ENCODE data around the gene PFKM. TPM values are rescaled to one million over a fixed set of nuclear protein-coding genes. Genes with fewer than 3 reads are reported as not detected.
"Not testable (repeated sequence)": the region's sequence is repeated elsewhere in the genome, so short reads cannot be mapped to it uniquely, and the experiment has no call there.

PFKM gene
- total RNA-seq, 1 donor from 2014 or later, result 5.4 TPM

DNA sequence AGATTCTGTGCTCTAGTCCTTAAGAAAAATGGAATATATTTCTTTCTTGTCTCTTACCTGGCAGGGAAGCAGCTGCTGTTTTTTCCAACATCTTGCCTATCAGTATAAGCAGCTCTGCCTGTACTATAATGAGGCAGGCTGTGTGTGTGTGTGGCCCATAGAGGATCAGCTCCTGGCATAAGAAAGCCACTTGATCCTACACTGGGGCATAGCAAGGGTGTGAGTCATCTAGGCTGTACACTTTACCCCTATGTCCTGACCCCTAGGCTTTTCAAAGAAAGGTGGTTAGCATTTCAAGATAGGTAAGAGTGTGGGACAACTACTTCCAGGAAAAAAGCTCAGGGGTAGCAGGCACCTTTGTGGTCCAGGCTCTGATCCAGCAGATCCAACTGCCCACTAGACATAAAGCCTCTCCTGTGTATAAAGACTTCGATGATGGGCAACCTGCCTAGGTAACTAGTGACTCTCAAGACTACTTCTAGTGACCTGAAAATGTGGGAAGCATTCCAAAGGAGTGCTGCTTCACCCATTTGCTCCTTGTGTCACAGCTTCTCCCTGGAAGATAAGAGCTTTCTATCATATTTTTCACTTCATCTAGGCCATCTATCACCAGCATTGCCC, 8.4 kb upstream of the PFKM start:
- ATAC-seq (no peak), DNase-seq (ENCODE audit: low spot score) (no peak)

DNA sequence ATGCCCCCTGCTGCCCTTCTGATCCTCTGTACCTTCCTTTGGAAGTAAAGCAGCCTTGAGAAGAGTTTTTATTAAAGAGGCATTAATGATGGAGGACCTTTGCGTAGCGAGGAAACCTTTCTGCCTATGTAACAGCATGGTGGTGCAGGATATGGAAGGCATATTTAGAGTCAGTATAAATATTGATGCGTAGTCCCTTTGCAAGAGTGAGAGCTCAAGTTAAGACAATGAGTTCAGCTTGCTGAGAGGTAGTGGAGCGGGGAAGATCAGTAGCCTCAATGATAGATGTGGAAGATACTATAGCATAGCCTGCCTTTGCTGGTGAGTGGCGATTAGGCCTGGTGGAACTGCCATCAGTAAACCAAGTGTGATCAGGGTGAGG, 7.9 kb upstream of the PFKM start:
- ATAC-seq; DNase-seq (ENCODE audit: low spot score): not testable (repeated sequence)

DNA sequence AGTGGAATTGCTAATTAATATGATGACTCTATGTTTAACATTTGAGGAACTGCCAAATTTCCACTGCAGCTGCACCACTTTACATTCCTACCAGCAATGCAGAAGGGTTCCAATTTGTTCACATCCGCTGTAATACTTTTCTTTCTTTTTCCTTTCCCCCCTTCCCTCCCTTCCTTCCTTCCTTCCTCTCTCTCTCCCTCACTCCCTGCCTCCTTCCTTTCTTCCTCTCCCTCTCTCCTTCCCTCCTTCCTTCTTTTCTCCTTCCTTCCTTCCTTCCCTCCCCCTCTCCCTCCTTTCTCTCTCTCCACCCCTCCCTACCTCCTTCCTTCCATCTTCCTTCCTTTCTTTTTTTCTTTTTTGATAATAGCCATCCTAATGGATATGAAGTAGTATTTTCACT, 3.2 kb upstream of the PFKM start:
- no peak for ATAC-seq

DNA sequence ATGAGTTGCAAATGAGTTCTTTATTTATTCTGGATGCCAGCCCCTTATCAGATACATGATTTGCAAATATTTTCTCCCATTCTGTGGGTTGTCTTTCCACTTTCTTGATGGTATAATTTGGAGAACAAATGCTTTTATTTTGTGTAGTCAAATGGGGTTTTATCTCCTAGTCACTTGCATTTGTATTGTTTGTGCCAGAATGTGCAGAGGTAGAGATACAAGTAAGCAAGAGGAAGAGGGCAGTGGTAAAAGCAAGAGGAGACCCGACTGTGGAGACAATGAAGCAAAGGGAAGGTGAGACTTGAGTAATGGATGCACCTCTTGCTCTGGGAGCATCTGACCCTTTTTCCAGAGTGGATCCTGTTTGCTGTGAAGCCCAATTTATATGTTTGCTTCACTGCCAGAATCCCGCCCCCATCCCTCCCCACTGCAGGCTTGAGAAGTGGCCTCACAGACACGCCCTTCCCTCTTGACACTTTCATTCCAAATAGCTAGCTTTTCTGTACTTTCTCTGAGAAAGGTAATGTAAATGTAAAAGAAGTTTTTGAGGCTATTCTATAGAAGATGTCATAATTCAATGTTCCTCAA, 786 bp upstream of the PFKM start:
- ATAC-seq (no peak), DNase-seq (ENCODE audit: low spot score) (no peak)

More for the DNA sequence above, 3.2 kb upstream of the PFKM start:
- DNase-seq (ENCODE audit: low spot score), result no peak

DNA sequence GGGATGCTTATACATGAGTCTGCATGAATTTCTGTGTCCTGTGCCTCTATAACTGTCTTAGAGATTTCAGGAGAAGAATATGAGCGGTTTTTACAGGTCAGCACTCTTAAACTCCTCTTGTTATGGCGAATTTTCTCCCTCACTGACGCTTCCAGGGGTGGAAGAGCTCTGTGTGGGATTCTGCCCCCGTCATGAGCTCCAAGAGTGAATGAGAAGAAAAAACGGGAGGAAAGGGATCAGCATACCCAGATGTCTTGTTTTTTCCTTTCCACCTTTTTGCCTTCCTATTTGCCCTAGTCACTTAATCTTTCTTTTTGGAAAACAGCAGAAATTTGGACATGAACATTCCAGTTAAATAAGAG, 651 bp downstream of the PFKM start:
- DNase-seq (ENCODE audit: low spot score), result no peak
- no peak for ATAC-seq

- ATAC-seq, result no peak
- no peak for DNase-seq (ENCODE audit: low spot score)
Measured at GRCh38 chr12:48121522-48121921, 2.4 kb downstream of the PFKM start.

GRCh38 chr12:48122065-48122834, 3.1 kb downstream of the PFKM start:
- ATAC-seq (no peak), DNase-seq (ENCODE audit: low spot score) (no peak)

DNA sequence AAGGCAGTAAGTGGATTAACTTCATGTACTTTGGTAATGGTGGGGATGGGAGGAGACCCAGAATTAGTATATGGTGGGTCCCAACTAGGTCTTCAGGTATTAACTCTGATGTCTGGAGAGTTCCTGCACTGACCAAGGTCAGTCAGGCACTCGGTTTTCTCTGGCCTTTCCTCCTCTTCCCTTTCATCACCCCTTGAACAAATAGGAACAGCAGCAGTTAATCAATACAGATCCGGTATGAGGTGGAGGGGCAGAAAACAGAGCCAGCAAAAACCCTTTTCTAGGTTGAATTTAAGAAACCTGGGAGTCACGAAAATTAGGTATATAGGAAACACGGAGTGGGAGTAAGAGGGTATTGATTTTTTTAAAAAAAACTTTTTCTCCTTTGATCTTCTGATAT, 4.0 kb downstream of the PFKM start:
- ATAC-seq (peak; percentile 34), DNase-seq (ENCODE audit: low spot score) (no peak)

GRCh38 chr12:48125542-48125941, 6.4 kb downstream of the PFKM start:
- ATAC-seq; DNase-seq (ENCODE audit: low spot score): not testable (repeated sequence)

- peak; percentile 23 for ATAC-seq
Measured at GRCh38 chr12:48125985-48126384, 6.8 kb downstream of the PFKM start.

DNA sequence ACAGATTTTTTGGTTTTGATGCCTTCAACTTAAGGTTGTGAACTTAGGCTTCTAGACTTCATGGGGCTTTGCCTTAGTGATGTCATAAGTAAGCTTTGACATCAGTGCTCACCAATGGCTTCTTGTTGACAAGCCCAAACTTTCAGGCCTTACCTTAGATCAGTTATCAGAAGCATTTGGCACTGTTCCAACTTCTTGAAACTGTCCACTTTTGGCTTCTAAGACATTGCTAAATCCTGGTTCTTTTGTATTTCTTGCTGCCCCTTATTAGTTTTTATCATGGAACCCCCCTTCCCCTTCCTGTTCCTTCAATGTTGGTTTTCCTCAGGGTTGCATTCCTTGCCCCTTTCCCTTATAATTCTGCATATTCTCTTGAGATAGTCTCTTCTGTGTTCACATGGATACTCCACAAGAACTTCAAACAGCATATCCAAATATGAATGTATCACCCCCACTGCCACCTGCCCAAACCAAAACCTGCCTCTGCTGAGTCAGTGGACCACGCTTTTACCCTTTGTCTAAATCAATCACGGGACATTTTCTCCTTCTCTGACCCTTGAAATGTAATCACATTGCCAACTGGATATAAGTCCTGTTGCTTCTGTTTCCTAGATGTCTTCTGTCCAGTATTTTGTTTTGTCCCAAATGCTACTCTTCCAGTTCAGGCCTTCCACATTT, 7.9 kb downstream of the PFKM start:
- DNase-seq (ENCODE audit: low spot score) (no peak), ATAC-seq (no peak)

More at GRCh38 chr12:48125985-48126384, 6.8 kb downstream of the PFKM start:
- no peak for DNase-seq (ENCODE audit: low spot score)

DNA sequence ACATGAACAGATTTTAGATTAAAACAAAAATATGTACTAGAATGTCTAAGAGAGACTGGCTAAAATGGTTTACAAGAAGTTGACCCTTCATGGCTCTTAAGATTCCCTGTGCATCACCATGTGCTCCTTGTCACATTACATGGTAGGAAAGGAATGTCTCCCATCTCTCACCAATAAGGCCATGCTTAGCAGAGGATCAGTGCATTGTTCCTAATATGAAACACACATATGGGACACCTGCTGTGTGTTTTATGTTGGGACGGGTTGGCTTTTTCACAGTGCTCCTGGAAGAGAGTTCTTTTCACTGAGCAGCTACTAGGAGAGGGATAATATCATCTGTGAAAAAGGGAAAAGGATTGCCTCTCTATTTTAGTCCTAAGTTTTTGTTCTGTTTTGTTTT, 9.6 kb downstream of the PFKM start:
- DNase-seq (ENCODE audit: low spot score) (no peak), ATAC-seq (no peak)

DNA sequence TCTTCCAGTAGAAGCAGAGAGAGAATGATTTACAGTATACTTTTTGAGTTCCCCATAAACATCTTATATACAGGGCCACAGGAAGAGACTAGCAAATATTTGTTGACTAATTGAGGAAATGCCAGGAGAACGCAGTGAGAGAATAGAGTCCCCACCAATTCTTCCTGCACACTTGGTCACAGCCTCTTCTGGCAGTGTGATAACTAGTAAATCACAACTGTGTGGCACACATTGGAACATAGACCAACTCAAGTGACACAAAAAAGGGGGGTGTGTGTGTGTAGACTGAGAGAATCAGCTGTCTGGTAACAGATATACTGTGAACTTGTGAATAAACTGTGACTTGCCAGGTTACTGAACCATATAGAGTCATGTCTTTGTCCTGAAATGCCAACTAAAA, 10.2 kb downstream of the PFKM start:
- ATAC-seq, result no peak
- no peak for DNase-seq (ENCODE audit: low spot score)

DNA sequence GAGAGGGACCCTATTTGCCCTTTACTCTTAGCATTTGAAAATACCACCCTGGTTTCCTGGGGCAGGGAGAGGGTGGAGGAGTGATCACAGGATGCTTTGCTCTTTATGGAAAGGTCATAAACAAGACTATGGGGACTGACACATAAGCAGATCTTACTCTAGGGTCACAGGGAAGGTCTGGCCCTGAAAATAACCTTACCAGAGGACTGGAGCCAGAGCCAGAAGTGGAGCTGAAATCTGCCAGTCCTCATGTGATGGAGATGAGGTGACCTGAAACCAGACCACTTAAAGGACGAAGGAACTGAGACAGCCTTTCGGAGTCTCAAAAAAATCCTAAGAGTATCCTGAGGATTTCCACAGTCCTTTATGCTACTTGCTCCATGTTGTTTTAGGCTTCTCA, 12.4 kb downstream of the PFKM start:
- no peak for DNase-seq (ENCODE audit: low spot score)
- ATAC-seq, result no peak

DNA sequence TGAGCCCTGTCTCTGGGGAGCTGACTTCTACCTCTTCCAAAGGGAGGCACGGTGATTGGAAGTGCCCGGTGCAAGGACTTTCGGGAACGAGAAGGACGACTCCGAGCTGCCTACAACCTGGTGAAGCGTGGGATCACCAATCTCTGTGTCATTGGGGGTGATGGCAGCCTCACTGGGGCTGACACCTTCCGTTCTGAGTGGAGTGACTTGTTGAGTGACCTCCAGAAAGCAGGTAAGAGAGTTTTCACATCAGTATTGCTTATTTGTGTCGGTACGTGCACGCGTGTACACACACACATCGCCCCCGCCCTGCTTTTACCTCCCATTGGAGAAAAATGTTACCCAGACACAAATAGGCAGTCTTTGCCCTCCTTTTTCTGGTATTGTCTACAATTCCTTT, 13.7 kb downstream of the PFKM start:
- DNase-seq (ENCODE audit: low spot score), result no peak
- no peak for ATAC-seq

DNA sequence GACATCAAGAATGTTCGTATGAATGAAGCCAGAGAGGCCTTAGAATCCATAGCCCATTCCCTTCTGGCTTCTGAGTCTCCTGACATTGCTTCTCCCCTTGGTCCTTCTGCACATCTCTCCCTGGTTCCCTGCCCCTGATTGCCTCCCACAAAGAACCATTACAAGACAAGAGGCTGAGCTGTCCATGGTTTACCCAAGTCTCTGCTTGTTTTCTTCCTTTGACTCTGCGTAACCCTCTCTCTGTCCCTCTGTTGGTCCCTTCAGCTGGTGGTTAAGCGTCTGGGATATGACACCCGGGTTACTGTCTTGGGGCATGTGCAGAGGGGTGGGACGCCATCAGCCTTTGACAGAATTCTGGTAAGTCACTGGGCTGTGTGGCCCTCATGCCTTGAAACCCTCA, 15.9 kb downstream of the PFKM start:
- DNase-seq (ENCODE audit: low spot score), result no peak
- ATAC-seq, result no peak

DNA sequence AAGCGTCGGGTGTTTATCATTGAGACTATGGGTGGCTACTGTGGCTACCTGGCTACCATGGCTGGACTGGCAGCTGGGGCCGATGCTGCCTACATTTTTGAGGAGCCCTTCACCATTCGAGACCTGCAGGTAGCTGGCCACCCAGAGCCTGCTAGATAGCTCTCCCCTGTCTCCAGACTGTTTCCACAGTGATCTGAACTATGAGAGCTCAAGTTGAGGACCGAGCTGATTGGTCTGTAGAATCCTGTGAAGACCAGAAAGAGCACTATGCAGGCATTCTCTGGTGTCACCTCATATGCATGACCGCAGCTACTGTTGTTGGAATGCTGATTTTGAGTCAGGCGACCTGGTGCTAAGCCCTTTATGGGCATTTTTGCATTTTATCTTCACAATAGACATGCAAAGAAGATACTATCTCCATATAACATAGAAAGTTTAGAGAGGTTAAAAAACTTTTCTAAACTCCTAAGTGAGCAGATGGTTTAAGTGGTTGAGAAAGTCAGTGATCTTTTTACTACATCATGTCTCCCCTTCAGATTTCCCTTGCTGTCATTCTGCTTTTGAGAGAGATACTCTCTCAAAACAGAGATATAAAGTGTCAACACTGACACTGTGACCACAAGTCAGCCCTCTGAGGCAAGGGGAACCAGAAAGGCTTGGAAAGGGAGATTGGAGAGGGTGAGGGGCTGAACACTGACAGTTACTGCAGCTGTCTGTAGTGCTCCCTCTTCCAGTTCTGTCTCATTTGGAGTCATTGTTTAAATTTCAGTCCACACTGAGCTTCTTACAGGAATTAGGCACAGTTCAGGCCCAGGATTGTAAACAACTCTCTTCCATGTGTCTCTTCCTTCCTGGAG, 23.9 kb downstream of the PFKM start:
- ATAC-seq (no peak), DNase-seq (ENCODE audit: low spot score) (no peak)

DNA sequence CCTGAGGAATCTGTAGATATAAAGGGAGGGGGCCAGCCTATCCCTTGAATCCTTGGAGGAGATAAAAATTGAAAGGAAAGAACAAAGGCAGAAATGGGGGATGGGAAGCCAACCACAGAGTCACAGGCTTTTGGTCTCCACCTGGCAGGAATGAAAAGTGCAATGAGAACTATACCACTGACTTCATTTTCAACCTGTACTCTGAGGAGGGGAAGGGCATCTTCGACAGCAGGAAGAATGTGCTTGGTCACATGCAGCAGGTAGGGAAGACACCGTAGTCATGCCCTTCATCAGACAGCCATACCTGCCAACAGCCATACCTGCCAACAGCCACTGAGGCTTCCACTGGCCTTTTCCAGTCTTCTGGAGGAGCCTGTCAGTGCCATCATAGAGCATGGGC, 24.7 kb downstream of the PFKM start:
- ATAC-seq (no peak), DNase-seq (ENCODE audit: low spot score) (no peak)

DNA sequence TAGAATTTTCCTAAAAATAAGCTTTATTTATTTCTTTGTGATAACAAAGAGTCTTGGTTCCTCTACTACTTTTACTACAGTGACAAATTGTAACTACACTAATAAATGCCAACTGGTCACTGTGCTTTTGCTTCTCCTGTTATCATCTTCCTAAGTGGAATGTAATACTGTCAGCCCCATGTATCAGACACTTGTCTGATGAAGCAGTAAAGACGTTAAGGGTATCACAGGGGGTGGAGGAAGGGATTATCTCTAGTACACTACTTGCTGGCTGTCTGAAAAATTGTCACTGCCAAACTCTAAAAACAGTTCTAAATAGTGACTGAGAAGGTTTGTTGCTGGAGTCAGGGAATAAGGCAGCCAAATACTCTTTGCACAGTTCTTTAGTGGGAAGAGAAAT, 26.8 kb downstream of the PFKM start:
- ATAC-seq (no peak), DNase-seq (ENCODE audit: low spot score) (no peak)

GRCh38 chr12:48151103-48151771, 32.1 kb downstream of the PFKM start:
- ATAC-seq (no peak), DNase-seq (ENCODE audit: low spot score) (no peak)

All from left lobe of liver (tissue), 2 donors.